GM12892 (cell line): ENCODE measurements around the gene TSPAN13.

Experiments
- POLR2A ChIP-seq: IDR thresholded peaks from 2 replicates; pipeline ENCODE4 v1.6.1; 2011; ENCODE audit warnings: low read depth, low read length, control low read depth
- POLR2AphosphoS5 ChIP-seq: IDR thresholded peaks from 2 replicates; pipeline ENCODE4 v1.6.1; 2011; ENCODE audit warnings: low read depth, low read length, control low read depth
- TAF1 ChIP-seq: IDR thresholded peaks from 2 replicates; pipeline ENCODE4 v1.6.1; 2011; ENCODE audit warnings: low read depth, mild to moderate bottlenecking, control low read depth, low read length, borderline replicate concordance

- TF ChIP-seq POLR2A (no peak), POLR2AphosphoS5 (no peak), TAF1 (no peak)
These were observed 59.7 kb downstream of the TSPAN13 start for GRCh38 chr7:16813232-16813616.
